Mucosa of rectum (tissue), 2 donors: ENCODE measurements around the gene ARFGEF3.
"Not testable (repeated sequence)": the region's sequence is repeated elsewhere in the genome, so short reads cannot be mapped to it uniquely, and the experiment has no call there.

Experiments used
- H3K27ac ChIP-seq, 2 donors: one replicate each; pipeline ENCODE4 v1.7.0; 2013; ENCODE audit warnings: inconsistent platforms in 2 of 2, low read depth in 2 of 2, low read length in 2 of 2
- H3K27me3 ChIP-seq, 2 donors: one replicate each; pipeline ENCODE4 v1.7.0; 2013; ENCODE audit warnings: low read length in 2 of 2; ENCODE audit not compliant: control insufficient read depth in 2 of 2, insufficient read depth in 2 of 2
- H3K36me3 ChIP-seq, 2 donors: one replicate each; pipeline ENCODE4 v1.7.0; 2013; ENCODE audit warnings: low read length in 2 of 2; ENCODE audit not compliant: control insufficient read depth in 2 of 2, insufficient read depth in 2 of 2
- H3K4me1 ChIP-seq, 2 donors: one replicate each; pipeline ENCODE4 v1.7.0; 2013; ENCODE audit warnings: low read length in 2 of 2, mild to moderate bottlenecking in 1 of 2; ENCODE audit not compliant: control insufficient read depth in 2 of 2, insufficient read depth in 2 of 2
- H3K4me3 ChIP-seq, 2 donors: one replicate each; pipeline ENCODE4 v1.7.0; 2013; ENCODE audit warnings: low read length in 2 of 2
- H3K9ac ChIP-seq, 2 donors: one replicate each; pipeline ENCODE4 v1.7.0; 2013; ENCODE audit warnings: low read length in 2 of 2, low read depth in 1 of 2, mild to moderate bottlenecking in 1 of 2
- H3K9me3 ChIP-seq, 2 donors: one replicate each; pipeline ENCODE4 v1.7.0; 2013; ENCODE audit warnings: low read length in 2 of 2; ENCODE audit not compliant: control insufficient read depth in 2 of 2
- donor health status: healthy.
- donor health status: Normal muscosa, but diverticular disease.

The ARFGEF3 gene

GRCh38 chr6:138161338-138162110 is at the start of gene ARFGEF3:
ARFGEF3 (plus strand) TSS chr6:138161939; CDS start chr6:138162087, 148 bp downstream.
- peaks cover 0 to 5% of the 10 kb centered on the region in 2 donors for H3K27me3 ChIP-seq
- no peaks in the 10 kb centered on the region for H3K9me3 ChIP-seq
- peak within 1 kb of the TSS; percentile 81 to 85 for H3K4me3 ChIP-seq
- peaks cover 0 to 7% of the 10 kb centered on the region in 2 donors for H3K4me1 ChIP-seq
- H3K27ac ChIP-seq = peak within 1 kb of the TSS; percentile 71 to 88
- peak within 1 kb of the TSS; percentile 68 to 91 for H3K9ac ChIP-seq
- H3K36me3 ChIP-seq = no peaks in the 10 kb centered on the region

DNA sequence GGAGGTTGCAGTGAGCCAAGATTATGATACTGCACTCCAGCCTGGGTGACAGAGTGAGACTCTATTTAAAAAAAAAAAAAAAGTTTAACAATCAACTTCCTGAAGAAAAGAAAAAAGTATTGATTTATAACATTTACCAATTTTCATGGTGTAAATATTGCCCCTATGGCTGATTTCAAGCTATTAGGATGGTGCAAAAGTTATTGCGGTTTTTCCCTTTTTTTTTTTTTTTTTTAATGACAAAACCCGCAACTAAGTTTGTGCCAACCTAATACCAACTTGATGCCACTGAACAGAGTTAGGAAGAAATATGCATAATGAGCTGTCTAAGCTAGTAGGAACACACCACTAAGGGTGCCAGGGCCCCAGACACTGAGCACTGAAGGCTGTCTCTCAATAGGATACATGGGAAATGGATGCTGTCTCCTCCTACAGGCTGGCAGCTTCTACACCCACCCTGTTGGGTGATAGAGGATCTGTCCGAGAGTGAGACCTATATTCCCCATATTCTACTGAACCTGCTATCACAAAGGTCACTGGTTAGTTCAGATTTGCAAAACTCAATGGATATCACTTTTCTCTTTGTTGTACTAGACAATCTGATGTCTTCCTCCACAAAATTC is 48.0 kb upstream of the ARFGEF3 start:
- H3K27ac ChIP-seq = no peak overlapping the region
- H3K36me3 ChIP-seq = no peaks in the 10 kb centered on the region
- no peak overlapping the region for H3K9ac ChIP-seq
- H3K4me1 ChIP-seq = peaks cover under 1 to 5% of the 10 kb centered on the region in 2 donors
- H3K27me3 ChIP-seq = no peaks in the 10 kb centered on the region
- H3K9me3 ChIP-seq = no peaks in the 10 kb centered on the region
- H3K4me3 ChIP-seq = no peak overlapping the region

DNA sequence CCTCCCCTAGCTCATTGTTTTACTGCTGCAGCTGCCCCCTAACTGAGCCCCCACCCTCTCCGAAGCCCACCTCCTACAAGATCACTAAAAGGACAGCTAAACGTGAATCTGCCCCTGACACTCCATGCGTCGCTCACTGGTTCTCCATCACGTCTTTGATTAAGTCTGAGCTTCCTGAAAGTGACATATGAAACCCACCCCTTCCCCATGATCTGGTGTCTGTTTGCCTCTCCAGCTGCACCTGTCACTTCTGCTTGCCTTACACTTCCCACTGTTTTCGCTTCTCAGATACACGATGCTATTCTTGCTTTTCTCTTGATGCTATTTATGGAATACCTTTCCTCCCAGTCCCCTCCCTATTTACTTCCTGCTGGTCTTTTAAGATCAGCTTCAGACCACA is 46.5 kb upstream of the ARFGEF3 start:
- Histone ChIP-seq H3K4me1 (no peaks in the 10 kb centered on the region), H3K27me3 (no peaks in the 10 kb centered on the region), H3K27ac (no peak overlapping the region), H3K9ac (no peak overlapping the region), H3K36me3 (no peaks in the 10 kb centered on the region), H3K9me3 (no peaks in the 10 kb centered on the region), H3K4me3 (no peak overlapping the region)

- H3K4me1 ChIP-seq = no peaks in the 10 kb centered on the region
- no peak overlapping the region for H3K9ac ChIP-seq
- H3K36me3 ChIP-seq = no peaks in the 10 kb centered on the region
- no peak overlapping the region for H3K4me3 ChIP-seq
- H3K27me3 ChIP-seq = no peaks in the 10 kb centered on the region
- no peaks in the 10 kb centered on the region for H3K9me3 ChIP-seq
- no peak overlapping the region for H3K27ac ChIP-seq
Observed at GRCh38 chr6:138115877-138116660, 45.7 kb upstream of the ARFGEF3 start.

- Histone ChIP-seq H3K27me3 (no peaks in the 10 kb centered on the region), H3K4me1 (no peaks in the 10 kb centered on the region), H3K9ac (no peak overlapping the region), H3K36me3 (no peaks in the 10 kb centered on the region), H3K27ac (no peak overlapping the region), H3K9me3 (no peaks in the 10 kb centered on the region), H3K4me3 (no peak overlapping the region)
Observed at GRCh38 chr6:138116661-138116999, 45.1 kb upstream of the ARFGEF3 start.

DNA sequence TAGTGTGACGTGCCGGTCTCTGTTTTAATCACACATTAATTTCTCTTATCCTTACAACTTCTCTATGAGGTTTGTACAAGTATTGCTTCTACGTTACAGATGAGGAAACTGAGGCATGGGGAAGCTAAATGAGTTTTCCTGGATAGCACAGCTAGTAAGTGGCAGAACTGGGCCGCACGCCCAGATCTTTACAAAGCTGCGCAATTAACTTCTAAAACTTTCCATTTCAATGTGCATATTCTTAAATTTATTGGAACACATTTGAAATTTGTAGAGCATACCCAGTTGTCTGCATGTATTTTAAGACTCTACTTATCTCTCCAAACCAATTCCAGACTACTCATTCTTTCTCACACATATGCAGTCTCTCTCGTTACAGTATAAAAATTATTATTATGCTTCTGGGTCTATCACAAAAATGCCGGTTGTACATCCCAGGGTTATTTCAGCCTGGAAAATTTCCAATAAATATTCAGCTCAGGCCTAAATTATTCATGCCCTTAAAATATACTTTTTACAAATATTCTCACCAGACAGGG is 44.3 kb upstream of the ARFGEF3 start:
- Histone ChIP-seq H3K4me3 (no peak overlapping the region), H3K9me3 (no peaks in the 10 kb centered on the region), H3K27ac (no peak overlapping the region), H3K9ac (no peak overlapping the region), H3K4me1 (no peaks in the 10 kb centered on the region), H3K36me3 (no peaks in the 10 kb centered on the region), H3K27me3 (no peaks in the 10 kb centered on the region)

- H3K36me3 ChIP-seq, H3K27ac ChIP-seq, H3K4me1 ChIP-seq, H3K4me3 ChIP-seq, H3K9ac ChIP-seq, H3K9me3 ChIP-seq, H3K27me3 ChIP-seq: not testable (repeated sequence)
Observed at GRCh38 chr6:138119229-138119628, 42.5 kb upstream of the ARFGEF3 start.

DNA sequence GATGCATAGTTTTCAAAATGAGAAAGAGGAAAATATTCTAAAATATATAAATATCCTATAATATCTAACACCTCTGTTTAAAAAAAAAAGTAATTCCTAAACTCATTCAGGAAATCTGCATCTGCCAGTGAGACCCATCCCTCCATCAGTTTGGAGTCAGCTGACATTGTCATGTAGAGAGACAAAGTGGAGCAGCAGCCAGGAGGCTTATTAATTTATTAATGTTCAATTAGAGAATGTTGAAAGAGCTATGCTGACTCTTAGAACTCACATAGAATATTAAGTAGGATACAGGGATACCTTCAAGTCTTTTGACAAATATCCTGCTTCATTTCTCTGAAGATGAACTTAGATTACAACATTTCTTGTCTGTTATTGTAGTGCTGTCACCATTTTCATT is 41.8 kb upstream of the ARFGEF3 start:
- H3K4me1 ChIP-seq = no peaks in the 10 kb centered on the region
- H3K4me3 ChIP-seq = no peak overlapping the region
- H3K9ac ChIP-seq = no peak overlapping the region
- H3K27me3 ChIP-seq = no peaks in the 10 kb centered on the region
- H3K36me3 ChIP-seq = no peaks in the 10 kb centered on the region
- no peaks in the 10 kb centered on the region for H3K9me3 ChIP-seq
- H3K27ac ChIP-seq = no peak overlapping the region

DNA sequence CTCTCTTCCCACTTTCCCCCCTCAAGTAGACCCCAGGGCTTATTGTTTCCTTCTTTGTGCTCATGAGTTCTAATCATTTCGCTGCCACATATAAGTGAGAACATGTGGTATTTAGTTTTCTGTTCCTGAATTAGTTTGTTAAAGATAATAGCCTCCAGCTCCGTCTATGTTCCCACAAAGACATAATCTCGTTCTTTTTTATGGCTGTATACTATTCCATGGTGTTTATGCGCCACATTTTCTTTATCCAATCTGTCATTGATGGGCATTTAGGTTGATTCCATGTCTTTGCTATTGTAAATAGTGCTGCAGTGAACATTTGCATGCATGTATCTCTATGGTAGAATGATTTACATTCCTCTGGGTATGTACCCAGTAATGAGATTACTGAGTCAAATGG is 37.6 kb upstream of the ARFGEF3 start:
- Histone ChIP-seq H3K36me3 (no peaks in the 10 kb centered on the region), H3K27ac (no peak overlapping the region), H3K27me3 (no peaks in the 10 kb centered on the region), H3K4me3 (no peak overlapping the region), H3K4me1 (no peaks in the 10 kb centered on the region), H3K9me3 (no peaks in the 10 kb centered on the region), H3K9ac (no peak overlapping the region)

- no peaks in the 10 kb centered on the region for H3K27me3 ChIP-seq
- H3K27ac ChIP-seq = no peak overlapping the region
- H3K9me3 ChIP-seq = no peaks in the 10 kb centered on the region
- H3K9ac ChIP-seq = no peak overlapping the region
- H3K4me3 ChIP-seq = no peak overlapping the region
- H3K4me1 ChIP-seq = no peaks in the 10 kb centered on the region
- H3K36me3 ChIP-seq = no peaks in the 10 kb centered on the region
Observed at GRCh38 chr6:138128096-138128495, 33.6 kb upstream of the ARFGEF3 start.
